ENCODE results near the gene LDAF1. TPM values are rescaled to one million over a fixed set of nuclear protein-coding genes. Genes with fewer than 3 reads are reported as not detected.
A peak's percentile ranks its signal among the peaks of the same experiment; 100 is the strongest.

The LDAF1 gene
- total RNA-seq, 1 donor from 2014 or later: 63.8 TPM

DNA sequence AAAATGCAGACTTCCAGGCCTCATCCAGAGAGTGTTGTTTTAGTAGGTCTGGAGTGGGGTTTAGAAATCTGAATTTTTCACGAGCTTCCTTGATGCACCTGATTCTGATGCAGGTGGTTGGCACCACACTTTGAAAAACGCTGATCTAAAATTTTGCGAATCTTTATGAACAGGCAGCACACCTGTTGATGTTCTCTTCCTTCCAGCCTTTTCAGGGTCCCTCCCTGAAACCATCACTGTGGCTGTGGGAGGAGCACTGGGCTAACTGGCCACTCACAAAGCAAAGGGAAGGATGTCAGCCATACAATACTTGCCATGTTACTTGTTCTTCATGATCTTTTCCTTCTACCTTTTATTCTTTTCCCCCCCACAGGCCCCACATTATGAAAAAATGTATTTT is 14.2 kb downstream of the LDAF1 start:
- Histone ChIP-seq H3K36me3 (peaks cover 2 to 77% of the 10 kb centered on the region in 2 donors), H3K4me1 (peaks cover 5% of the 10 kb centered on the region), H3K4me3 (no peak overlapping the region), H3K9me3 (no peaks in the 10 kb centered on the region), H3K27me3 (no peaks in the 10 kb centered on the region), H3K27ac (no peak overlapping the region)
- DNase-seq (ENCODE audit: extremely low spot score in 2 of 2): no peak
- no peak for TF ChIP-seq POLR2A (IDR thresholded peaks at IDR 0.05)
- TF ChIP-seq, protein P1, sequence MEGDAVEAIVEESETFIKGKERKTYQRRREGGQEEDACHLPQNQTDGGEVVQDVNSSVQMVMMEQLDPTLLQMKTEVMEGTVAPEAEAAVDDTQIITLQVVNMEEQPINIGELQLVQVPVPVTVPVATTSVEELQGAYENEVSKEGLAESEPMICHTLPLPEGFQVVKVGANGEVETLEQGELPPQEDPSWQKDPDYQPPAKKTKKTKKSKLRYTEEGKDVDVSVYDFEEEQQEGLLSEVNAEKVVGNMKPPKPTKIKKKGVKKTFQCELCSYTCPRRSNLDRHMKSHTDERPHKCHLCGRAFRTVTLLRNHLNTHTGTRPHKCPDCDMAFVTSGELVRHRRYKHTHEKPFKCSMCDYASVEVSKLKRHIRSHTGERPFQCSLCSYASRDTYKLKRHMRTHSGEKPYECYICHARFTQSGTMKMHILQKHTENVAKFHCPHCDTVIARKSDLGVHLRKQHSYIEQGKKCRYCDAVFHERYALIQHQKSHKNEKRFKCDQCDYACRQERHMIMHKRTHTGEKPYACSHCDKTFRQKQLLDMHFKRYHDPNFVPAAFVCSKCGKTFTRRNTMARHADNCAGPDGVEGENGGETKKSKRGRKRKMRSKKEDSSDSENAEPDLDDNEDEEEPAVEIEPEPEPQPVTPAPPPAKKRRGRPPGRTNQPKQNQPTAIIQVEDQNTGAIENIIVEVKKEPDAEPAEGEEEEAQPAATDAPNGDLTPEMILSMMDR (IDR thresholded peaks at IDR 0.05): no peak
- no peak for TF ChIP-seq POLR2AphosphoS5 (IDR thresholded peaks at IDR 0.05; ENCODE audit: insufficient read depth in 1 of 2, low read depth in 1 of 2)
- intact Hi-C loops (cut with DNase I): no loop called here

DNA sequence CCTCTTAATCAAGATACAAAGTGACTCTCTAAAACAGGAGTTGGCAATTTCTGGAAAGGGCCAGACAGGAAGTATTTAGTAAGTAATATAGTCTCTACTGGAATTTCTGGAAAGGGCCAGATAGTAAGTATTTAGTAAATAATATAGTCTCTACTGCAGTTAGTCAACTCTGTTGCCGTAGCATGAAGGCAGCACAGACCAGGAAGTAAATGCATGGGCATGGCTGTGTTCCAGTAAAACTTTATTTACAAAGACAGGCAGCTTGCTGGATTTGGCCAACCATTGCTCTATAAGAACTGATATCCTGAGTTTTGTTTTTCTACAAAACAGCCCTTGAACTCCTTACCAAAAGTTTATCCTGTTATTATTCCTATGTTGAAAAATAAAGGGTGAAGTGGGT is 16.9 kb downstream of the LDAF1 start:
- no peak for DNase-seq (ENCODE audit: extremely low spot score in 2 of 2)
- TF ChIP-seq POLR2A (IDR thresholded peaks at IDR 0.05) (no peak), POLR2AphosphoS5 (IDR thresholded peaks at IDR 0.05; ENCODE audit: insufficient read depth in 1 of 2, low read depth in 1 of 2) (peak in 1 of 2 donors; percentile 8)
- TF ChIP-seq, protein P1 (IDR thresholded peaks at IDR 0.05): no peak
- Histone ChIP-seq H3K4me3 (no peak overlapping the region), H3K9me3 (no peaks in the 10 kb centered on the region), H3K27me3 (no peaks in the 10 kb centered on the region), H3K4me1 (no peaks in the 10 kb centered on the region), H3K36me3 (peaks cover 2 to 97% of the 10 kb centered on the region in 2 donors), H3K27ac (no peak overlapping the region)
- intact Hi-C loops (cut with DNase I): no loop called here

DNA sequence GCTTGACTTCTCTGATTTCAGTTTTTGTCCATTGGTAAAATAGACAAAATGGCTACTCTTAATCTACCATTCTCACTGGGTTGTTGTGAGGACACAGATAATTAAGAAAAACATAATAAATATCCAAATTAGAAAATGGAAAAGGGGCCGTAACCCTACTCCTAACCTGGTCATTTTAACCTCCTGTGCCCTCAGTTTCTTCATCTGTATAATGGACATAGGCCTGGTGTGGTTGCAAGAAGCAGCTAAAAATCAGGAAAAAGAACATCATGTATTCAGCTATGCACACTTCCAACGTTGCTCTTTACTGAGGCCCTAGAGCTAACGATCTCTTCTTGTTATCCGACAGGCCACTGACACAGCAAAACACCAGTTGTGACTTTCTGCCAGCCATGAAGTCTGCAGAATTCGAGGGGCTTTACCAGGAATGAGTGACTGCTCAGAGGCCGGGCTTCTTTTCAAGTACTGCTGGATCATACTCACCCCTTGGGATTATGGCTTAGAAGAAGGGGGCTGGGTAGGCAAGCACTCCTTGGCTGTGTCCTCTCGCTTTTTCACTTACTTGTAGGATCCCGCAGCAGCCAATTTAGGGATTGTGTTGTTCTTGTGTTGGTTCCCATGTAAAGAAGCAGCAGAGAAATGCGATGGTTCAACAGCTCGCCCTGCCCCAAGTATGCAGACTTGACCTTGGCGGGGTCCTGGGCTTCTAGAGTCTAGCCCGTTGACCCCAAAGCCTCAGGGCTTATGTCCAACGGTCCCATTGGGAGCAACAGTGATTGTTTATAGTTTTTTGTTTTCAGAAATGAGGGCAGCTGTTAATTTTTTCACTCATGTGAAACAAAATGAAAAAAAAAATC is 20.9 kb downstream of the LDAF1 start:
- Histone ChIP-seq H3K4me1 (no peaks in the 10 kb centered on the region), H3K36me3 (peaks cover 0 to 76% of the 10 kb centered on the region in 2 donors)

DNA sequence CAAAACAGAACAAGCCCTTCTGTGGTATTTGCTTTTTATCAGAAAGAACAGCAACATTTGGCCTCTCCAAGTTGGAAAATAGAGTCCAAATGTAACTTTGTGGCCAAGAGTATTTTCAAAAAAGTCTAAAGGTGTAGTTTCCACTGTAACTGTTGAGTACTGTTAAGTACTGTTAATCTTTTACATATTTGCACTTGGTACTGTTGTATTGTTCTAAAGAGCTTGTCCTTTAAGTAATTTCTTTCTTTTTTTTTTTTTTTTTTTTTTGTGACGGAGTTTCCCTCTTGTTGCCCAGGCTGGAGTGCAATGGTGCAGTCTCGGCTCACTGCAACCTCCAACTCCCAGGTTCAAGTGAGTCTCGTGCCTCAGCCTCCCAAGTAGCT is 21.5 kb downstream of the LDAF1 start:
- intact Hi-C loops (cut with DNase I): loop anchor here (10.0 kb wide), 1 partner anchor 125 kb away; no protein-coding TSS in a partner anchor
- Histone ChIP-seq H3K4me3 (no peak overlapping the region), H3K9me3 (no peaks in the 10 kb centered on the region), H3K4me1 (no peaks in the 10 kb centered on the region), H3K27ac (no peak overlapping the region), H3K36me3 (peaks cover 0 to 70% of the 10 kb centered on the region in 2 donors), H3K27me3 (no peaks in the 10 kb centered on the region)
- TF ChIP-seq, protein P1 (IDR thresholded peaks at IDR 0.05): no peak
- TF ChIP-seq POLR2A (IDR thresholded peaks at IDR 0.05): no peak
- TF ChIP-seq POLR2AphosphoS5 (IDR thresholded peaks at IDR 0.05; ENCODE audit: insufficient read depth in 1 of 2, low read depth in 1 of 2): no peak
- DNase-seq (ENCODE audit: extremely low spot score in 2 of 2): no peak

More for the DNA sequence above, 20.9 kb downstream of the LDAF1 start:
- Histone ChIP-seq H3K27ac (no peak overlapping the region), H3K9me3 (no peaks in the 10 kb centered on the region), H3K27me3 (no peaks in the 10 kb centered on the region), H3K4me3 (no peak overlapping the region)
- TF ChIP-seq POLR2A (IDR thresholded peaks at IDR 0.05) (no peak), POLR2AphosphoS5 (IDR thresholded peaks at IDR 0.05; ENCODE audit: insufficient read depth in 1 of 2, low read depth in 1 of 2) (no peak)
- TF ChIP-seq, protein P1 (IDR thresholded peaks at IDR 0.05): no peak
- intact Hi-C loops (cut with DNase I): no loop called here
- DNase-seq (ENCODE audit: extremely low spot score in 2 of 2): no peak

DNA sequence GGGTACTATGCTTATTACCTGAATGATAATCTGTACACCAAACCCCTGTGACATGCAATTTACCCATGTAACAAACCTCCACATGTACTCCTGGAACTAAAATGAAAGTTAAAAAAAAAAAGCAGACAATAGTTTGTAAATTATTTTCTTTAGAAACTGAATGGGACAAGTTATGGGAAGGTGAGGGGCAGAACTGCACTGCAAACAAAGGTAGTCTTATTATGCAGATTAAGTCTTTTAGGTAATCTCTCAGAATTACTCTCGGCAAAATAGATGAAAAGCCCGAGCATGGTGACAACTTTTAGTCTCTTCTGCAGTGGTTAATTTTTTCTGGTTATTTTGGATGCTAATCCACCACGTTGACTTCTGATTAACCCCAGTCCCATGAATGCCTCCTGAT is 25.5 kb downstream of the LDAF1 start:
- Histone ChIP-seq H3K4me3 (no peak overlapping the region), H3K9me3 (no peaks in the 10 kb centered on the region), H3K36me3 (peaks cover 0 to 32% of the 10 kb centered on the region in 2 donors), H3K27me3 (no peaks in the 10 kb centered on the region), H3K4me1 (no peaks in the 10 kb centered on the region), H3K27ac (no peak overlapping the region)
- DNase-seq (ENCODE audit: extremely low spot score in 2 of 2): no peak
- no peak for TF ChIP-seq POLR2A (IDR thresholded peaks at IDR 0.05)
- no peak for TF ChIP-seq POLR2AphosphoS5 (IDR thresholded peaks at IDR 0.05; ENCODE audit: insufficient read depth in 1 of 2, low read depth in 1 of 2)
- TF ChIP-seq, protein P1 (IDR thresholded peaks at IDR 0.05): no peak
- intact Hi-C loops (cut with DNase I): loop anchor here (10.0 kb wide), 1 partner anchor 121 kb away; no protein-coding TSS in a partner anchor

Data from vagina (tissue), 2 donors.